DMS114 treated with DMSO at 0.1 percent for 48 hours (cell line): ENCODE results near the gene M1AP.

ENCODE experiments used
- DNase-seq: peaks from one replicate; lab custom pipeline; 2025; ENCODE audit not compliant: unreplicated experiment; lab: John Stamatoyannopoulos, UW

M1AP gene

DNA sequence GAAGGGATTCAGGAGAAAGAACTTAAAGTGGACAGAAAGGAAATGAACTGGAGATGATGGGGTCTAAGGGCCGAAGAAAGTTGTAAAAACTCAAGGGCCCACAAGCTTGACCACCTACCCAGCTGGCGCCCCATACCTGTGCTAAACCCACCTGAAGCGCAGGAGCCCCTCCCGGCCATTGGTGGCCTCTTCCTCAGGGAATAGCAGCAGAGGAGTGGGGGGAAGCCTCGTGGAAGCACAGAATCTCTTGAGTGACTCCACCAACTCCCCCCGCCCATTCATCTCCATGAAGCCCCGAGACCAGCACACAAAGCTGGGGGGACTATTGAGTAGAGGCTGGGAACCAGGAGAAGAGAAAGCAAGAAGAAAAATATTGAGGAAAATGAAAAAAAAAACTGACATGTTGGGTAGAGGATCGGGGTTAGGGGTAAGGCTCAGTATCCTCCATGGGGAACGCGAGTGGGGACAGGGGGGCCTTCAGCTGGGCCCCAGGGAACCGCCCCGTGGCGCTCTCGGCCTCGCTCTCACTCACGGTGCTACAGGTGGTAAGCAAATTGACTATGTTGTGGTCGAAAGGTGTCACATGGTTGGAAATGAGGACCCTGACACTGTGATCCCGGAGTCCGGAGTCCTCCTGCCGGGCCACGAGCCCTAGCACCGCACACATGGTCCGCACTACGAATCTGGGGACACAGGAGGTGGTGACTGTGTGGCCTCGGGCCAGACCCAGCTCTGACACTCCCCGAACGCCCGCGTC, 119.4 kb downstream of the M1AP start:
- DNase-seq, result no peak

DNA sequence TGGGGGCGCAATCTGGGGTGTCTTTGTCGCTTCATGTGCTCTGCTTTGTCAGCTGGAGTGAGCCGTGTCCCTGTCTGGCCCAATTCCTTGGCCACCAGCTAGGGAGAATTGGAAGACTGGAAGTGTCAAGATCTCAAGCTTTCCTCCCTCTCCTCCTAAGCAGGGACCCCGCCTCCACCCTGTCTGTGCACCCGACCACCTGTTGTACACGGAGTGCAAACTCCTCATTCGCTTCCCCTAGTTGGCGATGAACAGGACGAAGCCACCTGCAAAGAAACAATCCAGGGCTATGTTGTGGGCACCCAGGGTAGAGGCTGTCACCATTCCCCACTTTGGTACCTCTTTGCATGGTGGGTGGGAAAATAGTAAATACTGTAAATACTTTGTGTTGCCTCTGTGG, 120.4 kb downstream of the M1AP start:
- DNase-seq, result no peak

GRCh38 chr2:74526649-74527230, 121.4 kb downstream of the M1AP start:
- DNase-seq, result no peak

- peak; percentile 66 for DNase-seq
These were observed 122.1 kb downstream of the M1AP start, which contains the start of gene DQX1 for GRCh38 chr2:74525717-74526648. Gene DQX1 (minus strand): TSS chr2:74526231. CDS start chr2:74525729, 502 bp downstream.

DNA sequence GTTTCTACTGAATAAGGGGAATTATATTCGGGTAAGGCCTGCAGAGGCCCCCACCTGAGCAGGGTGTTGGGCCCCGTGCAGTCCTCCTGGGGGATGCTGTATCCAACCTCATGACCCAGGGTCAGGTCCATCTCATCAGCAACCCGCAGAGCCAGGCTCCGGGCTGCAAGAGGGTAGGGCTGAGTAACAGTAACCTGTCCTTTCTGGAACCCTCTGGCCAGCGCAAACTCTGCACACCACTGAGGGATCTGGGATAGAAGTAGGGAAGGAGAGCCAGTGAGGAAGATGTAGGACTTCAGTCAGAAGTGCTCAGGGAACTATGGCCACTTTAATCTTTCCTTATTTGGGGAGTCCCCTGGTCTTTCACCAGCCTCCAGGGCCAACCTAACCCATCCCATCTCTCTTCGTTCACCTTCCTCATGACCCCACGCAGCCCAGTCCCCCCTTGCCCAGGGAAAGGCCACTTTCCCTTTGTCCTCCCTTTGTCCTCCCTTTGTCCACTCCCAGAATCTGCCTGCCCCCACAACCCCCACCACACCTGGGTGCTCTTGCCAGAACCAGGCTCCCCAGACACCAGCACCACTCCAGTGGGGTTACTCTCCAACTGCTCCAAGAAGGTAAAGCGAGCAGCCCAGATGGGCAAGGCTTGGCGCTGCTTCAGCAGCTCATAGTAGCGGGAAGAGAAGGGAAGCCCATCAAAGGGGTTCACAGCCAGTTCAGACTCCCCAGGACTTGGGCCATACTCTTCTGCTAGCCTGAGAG, 123.0 kb downstream of the M1AP start:
- no peak for DNase-seq

GRCh38 chr2:74524005-74524404, 124.1 kb downstream of the M1AP start:
- no peak for DNase-seq

DNA sequence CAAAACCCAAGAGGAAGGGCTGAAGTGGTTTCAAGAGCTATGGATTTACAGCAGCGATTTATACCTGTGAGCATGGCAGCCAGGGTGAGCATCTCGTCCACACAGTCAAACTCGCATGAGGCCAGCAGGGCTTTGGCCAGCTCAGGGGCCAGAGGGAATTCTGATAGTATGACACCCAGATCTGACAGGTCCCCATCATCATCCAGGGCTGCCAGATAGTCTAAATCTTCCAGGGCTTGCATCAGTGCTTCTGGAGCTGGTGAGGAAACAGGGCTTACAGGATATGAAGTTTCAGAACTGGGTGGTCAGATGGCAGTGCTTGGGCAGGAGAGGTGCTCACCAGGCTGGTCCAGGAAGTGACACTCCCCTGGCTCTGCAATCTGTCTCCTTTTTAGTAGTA, 125.6 kb downstream of the M1AP start:
- DNase-seq, result no peak

DNA sequence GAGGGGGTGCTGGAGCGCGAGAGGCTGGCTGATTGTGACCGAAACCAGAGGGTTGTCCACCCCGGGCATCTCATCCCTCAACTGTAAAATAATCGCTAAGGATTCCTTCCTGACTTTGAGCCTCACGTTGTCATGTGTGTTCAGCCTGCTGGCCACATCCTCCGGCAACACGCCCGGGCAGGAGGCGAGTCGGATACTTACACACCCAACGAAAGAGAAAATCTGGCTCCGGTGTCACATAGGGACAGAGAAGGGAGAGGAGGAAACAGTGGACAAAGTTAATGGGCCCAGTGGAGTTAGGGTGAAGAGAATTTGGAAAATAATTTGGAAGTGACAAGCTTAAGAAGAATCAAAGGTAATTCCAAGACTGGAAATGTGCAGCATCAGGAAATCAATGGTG, 131.5 kb downstream of the M1AP start:
- DNase-seq, result no peak

DNA sequence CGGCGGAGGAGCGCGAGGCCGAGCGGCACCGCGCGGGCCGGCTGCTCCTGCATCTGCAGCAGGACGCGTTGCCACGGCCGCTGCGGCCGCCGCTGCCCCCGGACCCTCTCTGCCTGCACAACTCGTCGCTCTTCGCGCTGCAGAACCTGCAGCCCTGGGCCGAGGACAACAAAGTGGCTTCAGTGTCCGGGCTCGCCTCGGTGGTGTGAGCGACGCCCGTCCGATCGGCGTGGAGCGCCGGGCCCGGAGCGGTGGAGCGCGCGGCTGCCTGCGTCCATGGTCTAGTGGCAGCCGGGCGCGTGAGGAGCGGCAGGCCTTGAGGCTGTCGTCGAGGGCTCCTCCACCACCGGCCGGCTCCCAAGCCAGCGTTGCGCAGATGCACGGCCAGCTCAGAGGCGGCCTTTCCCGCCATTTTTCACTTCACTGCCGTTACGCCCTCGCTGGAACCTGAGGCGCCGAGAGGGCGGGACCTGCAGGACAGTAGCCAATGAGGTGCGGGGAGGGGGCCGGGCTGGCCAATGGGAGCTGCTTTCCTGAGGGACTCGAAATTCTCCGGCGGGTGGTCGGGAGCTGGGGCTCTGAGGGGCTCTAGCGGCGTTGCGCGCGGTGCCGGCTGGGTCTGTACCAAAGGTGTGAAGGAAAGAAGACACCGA, 132.0 kb downstream of the M1AP start:
- no peak for DNase-seq

DNA sequence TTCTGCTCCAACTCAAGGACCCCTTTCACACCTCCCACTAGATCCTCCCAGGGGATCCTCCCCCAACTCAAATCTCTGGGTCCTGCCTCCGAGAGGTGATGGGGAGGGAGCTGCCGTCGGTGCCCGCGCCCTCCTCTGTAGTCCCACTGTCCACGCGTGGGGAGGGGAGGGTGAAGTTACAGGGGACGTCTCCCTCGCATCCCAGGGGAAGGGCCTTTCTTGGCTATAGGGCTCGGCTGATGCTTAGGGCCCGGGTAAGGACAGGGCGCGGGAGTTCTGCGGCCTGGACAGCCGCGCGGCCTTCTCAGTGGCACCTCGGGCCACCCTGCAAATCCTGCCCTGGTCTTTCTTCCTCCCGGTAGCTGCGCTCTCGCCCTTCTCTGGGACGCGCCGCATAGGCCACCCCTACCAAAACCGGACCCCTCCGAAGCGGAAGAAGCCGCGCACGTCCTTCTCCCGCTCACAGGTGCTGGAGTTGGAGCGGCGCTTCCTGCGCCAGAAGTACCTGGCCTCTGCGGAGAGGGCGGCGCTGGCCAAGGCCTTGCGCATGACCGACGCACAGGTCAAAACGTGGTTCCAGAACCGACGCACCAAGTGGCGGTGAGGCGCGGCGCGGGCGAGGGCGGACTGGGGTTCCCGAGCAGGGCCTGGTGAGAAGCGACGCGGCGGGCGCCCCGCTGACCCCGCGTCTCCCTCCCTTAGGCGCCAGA, 132.7 kb downstream of the M1AP start:
- DNase-seq, result no peak

- DNase-seq, result no peak
These were observed 133.5 kb downstream of the M1AP start, which contains the start of gene TLX2 for GRCh38 chr2:74514368-74515270. Gene TLX2 (plus strand): TSS chr2:74514450. CDS start chr2:74514807, 357 bp downstream.

- no peak for DNase-seq
These were observed 134.3 kb downstream of the M1AP start for GRCh38 chr2:74513605-74514367.

DNA sequence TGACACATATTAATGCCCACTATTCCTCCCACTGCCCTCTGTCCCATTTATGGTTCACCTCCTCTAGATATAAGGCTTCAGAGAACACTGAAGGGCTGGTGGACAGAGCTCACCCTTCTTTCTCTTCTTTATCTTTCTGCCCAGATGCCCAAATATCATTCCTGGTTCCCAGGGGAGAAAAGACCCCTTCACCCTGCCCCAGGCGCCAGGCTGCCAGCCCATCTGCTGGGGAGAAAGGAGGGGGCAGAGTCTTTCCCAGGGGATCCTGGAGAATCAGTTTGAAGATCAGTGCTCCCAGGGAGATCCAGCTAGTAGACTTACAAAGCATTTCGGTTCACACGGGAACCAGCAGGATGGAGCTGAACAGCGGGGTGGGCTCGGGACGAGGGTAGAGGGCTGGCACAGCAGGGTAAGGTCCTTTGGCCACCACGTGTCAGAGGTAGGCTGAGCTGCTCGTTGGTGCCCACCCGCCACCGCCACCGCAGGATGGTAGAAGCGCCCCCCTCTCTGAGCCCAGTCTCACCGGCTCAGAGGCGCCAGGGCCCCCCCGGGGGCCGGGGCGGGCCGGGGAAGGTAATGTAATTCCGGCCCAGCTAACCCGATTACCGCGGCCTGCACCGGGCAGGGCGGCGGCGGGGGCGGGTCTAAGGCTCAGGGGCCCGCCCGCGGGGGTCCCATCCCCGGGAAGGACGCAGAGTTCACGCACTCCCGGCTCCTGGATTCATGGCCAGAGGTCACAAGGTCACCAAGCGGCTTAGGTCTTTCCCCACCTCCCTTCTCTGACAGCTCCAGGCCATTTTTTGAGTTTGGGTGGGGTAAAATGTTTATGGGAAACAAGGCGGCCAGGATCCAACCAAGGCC, 135.2 kb downstream of the M1AP start:
- no peak for DNase-seq

DNA sequence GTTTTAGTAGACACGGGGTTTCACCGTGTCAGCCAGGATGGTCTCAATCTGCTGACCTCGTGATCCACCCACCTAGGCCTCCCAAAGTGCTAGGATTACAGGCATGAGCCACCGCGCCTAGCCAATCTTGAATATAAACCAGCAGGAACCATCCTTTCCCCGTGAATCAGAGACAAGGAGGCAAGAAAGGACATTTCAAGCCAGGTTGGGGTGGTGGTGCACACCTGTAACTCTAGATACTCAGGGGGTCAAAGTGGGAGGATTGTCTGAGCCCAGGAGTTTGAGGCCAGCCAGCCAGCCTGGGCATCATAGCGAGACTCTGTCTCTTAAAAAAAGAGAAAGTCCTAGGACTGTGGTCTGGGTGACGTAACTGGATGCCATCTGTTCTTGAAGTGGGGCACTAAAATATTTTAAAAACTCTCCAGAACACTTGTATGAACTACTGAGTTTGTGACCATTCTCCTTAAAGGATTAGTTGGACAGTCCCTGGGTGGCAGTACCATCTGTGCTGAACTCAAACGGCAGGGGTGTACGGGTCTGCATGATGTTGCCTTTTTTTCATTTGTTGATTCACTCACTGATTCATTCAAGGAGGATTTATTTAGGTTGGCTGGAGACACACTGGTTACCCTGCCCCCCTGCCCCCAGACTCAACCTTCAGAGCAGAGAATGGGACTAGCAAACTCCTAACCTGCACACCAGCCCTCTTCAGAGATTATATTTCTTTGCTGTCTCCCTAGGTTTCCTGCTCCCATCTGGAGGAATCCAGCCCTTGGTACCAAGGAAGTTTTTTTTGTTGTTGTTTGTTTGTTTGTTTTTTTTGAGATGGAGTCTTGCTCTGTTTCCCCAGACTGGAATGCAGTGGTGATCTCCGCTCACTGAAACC, 136.8 kb downstream of the M1AP start:
- DNase-seq, result no peak

DNA sequence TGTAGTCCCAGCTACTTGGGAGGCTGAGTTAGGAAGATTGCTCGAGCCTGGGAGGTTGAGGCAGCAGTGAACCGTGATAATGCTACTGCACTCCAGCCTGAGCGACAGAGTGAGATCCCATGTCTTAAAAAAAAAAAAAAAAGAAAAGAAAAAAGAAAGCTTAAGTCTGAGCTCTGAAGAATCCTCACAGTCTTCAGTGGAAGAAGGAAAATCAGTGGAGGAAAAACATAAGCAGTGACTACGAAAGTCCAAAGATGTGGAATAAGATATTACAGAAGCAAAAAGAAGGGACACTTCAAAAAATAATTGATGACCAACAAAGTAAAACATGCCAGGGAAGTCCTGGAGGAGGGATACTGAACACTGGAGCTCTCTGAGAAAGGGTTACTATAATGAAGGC, 137.9 kb downstream of the M1AP start:
- no peak for DNase-seq

DNA sequence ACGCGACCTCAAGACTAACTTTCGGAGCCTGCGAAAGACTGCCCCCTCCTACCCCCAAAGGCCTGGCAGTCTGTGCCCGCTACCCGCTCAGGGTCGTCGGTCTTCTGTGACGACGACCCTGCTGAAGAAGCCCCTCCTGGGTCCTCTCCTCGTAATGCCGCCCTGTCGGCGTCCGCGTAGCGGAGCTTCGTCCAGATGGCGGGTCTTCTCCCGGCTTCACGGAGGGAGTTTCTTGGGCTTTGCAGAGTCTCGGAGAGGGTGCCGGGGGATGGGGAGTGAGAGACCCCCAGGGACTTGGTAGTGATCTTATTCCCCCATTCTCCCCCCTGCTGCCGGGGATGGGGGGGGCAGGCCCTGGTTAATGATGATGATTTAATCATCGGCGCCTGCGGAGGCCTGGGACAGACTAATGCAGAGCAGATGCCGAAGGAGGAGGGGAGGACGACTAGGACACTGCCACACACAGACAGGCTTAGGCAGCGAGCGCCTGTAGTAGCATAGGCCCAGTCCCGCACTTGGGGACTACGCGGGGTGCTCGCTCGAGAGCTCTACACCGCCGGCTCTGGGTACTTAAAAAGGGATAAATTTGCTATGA, 140.1 kb downstream of the M1AP start:
- no peak for DNase-seq
